Measurements from ENCODE around the gene POLDIP2.

GRCh38 chr17:28371245-28372202 is 14.2 kb upstream of the POLDIP2 start, which contains the start of gene SARM1:
- TF ChIP-seq CTCF (IDR thresholded peaks at IDR 0.05) = no peak
- no peak for TF ChIP-seq POLR2A (IDR thresholded peaks at IDR 0.05)
- no peak for TF ChIP-seq POLR2AphosphoS5 (IDR thresholded peaks at IDR 0.05)
- no peak for TF ChIP-seq EP300 (IDR thresholded peaks at IDR 0.05)

Data from upper lobe of left lung (tissue), 4 donors.